HCT116 (cell line): ENCODE measurements around the gene GFER. TPM values are rescaled to one million over a fixed set of nuclear protein-coding genes. Genes with fewer than 3 reads are reported as not detected.
"Not testable (repeated sequence)": the region's sequence is repeated elsewhere in the genome, so short reads cannot be mapped to it uniquely, and the experiment has no call there.

Experiments used
- ATAC-seq: fragments of 200-7000 bp; cut with Tn5 transposase; 2 replicates; pipeline ENCODE4 v1.9.1; 2020; ENCODE audit warnings: mild to moderate bottlenecking, moderate library complexity
- BruUV-seq: library from RNA; stranded (reverse); fragments of 400-500 nt; replicated peaks from 2 replicates; lab custom pipeline; 2021; lab: Mats Ljungman, UMichigan
- CTCF ChIA-PET: fragments of 300-600 bp; sonication (Branson Sonifier 250); formaldehyde crosslinking; loops from one replicate; lab custom pipeline; 2021; ENCODE audit warnings: antibody characterized with exemption; lab: Charles Lee
- POLR2A ChIA-PET: fragments of 300-600, 350-600 bp; sonication (Branson Sonifier 250); formaldehyde crosslinking; loops from one replicate; lab custom pipeline; 2021; ENCODE audit warnings: antibody characterized with exemption; lab: Charles Lee
- RAD21 ChIA-PET, 2 experiments: fragments of 300-600 bp; sonication (Branson Sonifier 250); formaldehyde crosslinking; loops; one replicate each; lab custom pipeline; 2023; ENCODE audit warnings: low total read pairs in 2 of 2; ENCODE audit not compliant: uncharacterized antibody in 2 of 2, unreplicated experiment in 2 of 2, low non-redundant PET in 1 of 2; lab: Charles Lee
- DNase-seq: peaks from one replicate; pipeline ENCODE4 v3.0.0-alpha.2; 2010; ENCODE audit warnings: low read depth, low spot score
- H2AFZ ChIP-seq: fragments of 200-600 bp; shearing (Covaris generic), sonication (generic); 2 replicates; pipeline ENCODE4 v1.6.1; 2017; ENCODE audit warnings: low read depth, mixed run types, mixed read lengths, antibody characterized with exemption, low read length; ENCODE audit not compliant: poor library complexity, severe bottlenecking
- H3K27ac ChIP-seq: 2 replicates; pipeline ENCODE4 v1.5.1; 2012; ENCODE audit warnings: low read depth, low read length
- H3K27me3 ChIP-seq: fragments of 200-600 bp; sonication (generic); 2 replicates; pipeline ENCODE4 v1.6.1; 2016; ENCODE audit warnings: mixed run types, low read length, mixed read lengths; ENCODE audit not compliant: insufficient read depth
- H3K36me3 ChIP-seq, 2 experiments: fragments of 200-500 bp in 1 of 2; fragments of 200-600 bp in 1 of 2; sonication (Bioruptor generic) in 1 of 2; sonication (generic) in 1 of 2; 2 replicates each; pipeline versions ENCODE4 v1.5.1 to v1.6.1; 2014 to 2016; ENCODE audit warnings: low read length in 2 of 2, inconsistent platforms in 1 of 2, mixed read lengths in 1 of 2, mixed run types in 1 of 2; ENCODE audit not compliant: insufficient read depth in 2 of 2, control insufficient read depth in 1 of 2
- H3K4me1 ChIP-seq, 2 experiments: fragments of 200-600 bp in 1 of 2; sonication (generic) in 1 of 2; 2 replicates each; pipeline versions ENCODE4 v1.5.1 to v1.6.1; 2012 to 2017; ENCODE audit warnings: low read length in 2 of 2, inconsistent platforms in 1 of 2, mild to moderate bottlenecking in 1 of 2, mixed read lengths in 1 of 2, mixed run types in 1 of 2, moderate library complexity in 1 of 2; ENCODE audit not compliant: insufficient read depth in 2 of 2, control insufficient read depth in 1 of 2
- H3K4me2 ChIP-seq: fragments of 200-600 bp; sonication (generic); 2 replicates; pipeline ENCODE4 v1.6.1; 2017; ENCODE audit warnings: mixed run types, low read length, mixed read lengths
- H3K4me3 ChIP-seq, 2 experiments: fragments of 200-600 bp in 1 of 2; sonication (generic) in 1 of 2; replicated peaks in 1 of 2; 2 replicates each; pipeline ENCODE4 v1.5.1; 2011 to 2016; ENCODE audit warnings: low read length in 2 of 2, control low read depth in 1 of 2, low read depth in 1 of 2, mild to moderate bottlenecking in 1 of 2, mixed read lengths in 1 of 2, mixed run types in 1 of 2
- H3K79me2 ChIP-seq: fragments of 200-600 bp; sonication (generic); 2 replicates; pipeline ENCODE4 v1.6.1; 2017; ENCODE audit warnings: mild to moderate bottlenecking, mixed run types, low read length, moderate library complexity, mixed read lengths; ENCODE audit not compliant: insufficient read depth
- H3K9ac ChIP-seq: fragments of 200-600 bp; sonication (generic); 2 replicates; pipeline ENCODE4 v1.6.1; 2016; ENCODE audit warnings: low read length, mixed read lengths
- H3K9me2 ChIP-seq: fragments of 200-600 bp; sonication (generic), shearing (Covaris generic); 2 replicates; pipeline ENCODE4 v1.6.1; 2017; ENCODE audit warnings: mixed run types, mild to moderate bottlenecking, moderate library complexity; ENCODE audit not compliant: insufficient read depth
- H3K9me3 ChIP-seq, 2 experiments: fragments of 200-500 bp in 1 of 2; fragments of 200-600 bp in 1 of 2; sonication (Bioruptor generic) in 1 of 2; sonication (generic) in 1 of 2; 2 replicates each; pipeline ENCODE4 v1.6.1; 2014 to 2017; ENCODE audit warnings: low read length in 2 of 2, mixed read lengths in 2 of 2, inconsistent platforms in 1 of 2, low read depth in 1 of 2, mild to moderate bottlenecking in 1 of 2, mixed run types in 1 of 2, moderate library complexity in 1 of 2; ENCODE audit not compliant: control insufficient read depth in 1 of 2, insufficient read depth in 1 of 2
- H4K20me1 ChIP-seq: fragments of 200-600 bp; sonication (generic), shearing (Covaris generic); 2 replicates; pipeline ENCODE4 v1.6.1; 2017; ENCODE audit warnings: mixed run types, mild to moderate bottlenecking, moderate library complexity; ENCODE audit not compliant: insufficient read depth
- CBX3 ChIP-seq: IDR thresholded peaks from 2 replicates; pipeline ENCODE4 v1.6.1; 2012; ENCODE audit warnings: low read depth
- CEBPB ChIP-seq: IDR thresholded peaks from 2 replicates; pipeline ENCODE4 v1.6.1; 2012; ENCODE audit warnings: low read depth
- ELF1 ChIP-seq: IDR thresholded peaks from 2 replicates; pipeline ENCODE4 v1.6.1; 2012; ENCODE audit warnings: low read depth, borderline replicate concordance
- RAD21 ChIP-seq: IDR thresholded peaks from 2 replicates; pipeline ENCODE4 v1.6.1; 2012; ENCODE audit warnings: low read depth, mild to moderate bottlenecking
- SRF ChIP-seq: IDR thresholded peaks from 2 replicates; pipeline ENCODE4 v1.6.1; 2012; ENCODE audit warnings: low read depth
- intact Hi-C: fragments of 100-400 bp; cut with micrococcal nuclease; formaldehyde crosslinking; loops from 2 replicates; pipeline ENCODE4 v1.10.0; 2022
- total RNA-seq: library from RNA; stranded (reverse); gene quantifications from one replicate; pipeline ENCODE4 v1.2.1, GENCODE V29; 2021; ENCODE audit not compliant: unreplicated experiment
- TF ChIP-seq, protein P1 (sequence below): IDR thresholded peaks from 2 replicates; pipeline ENCODE4 v1.6.1; 2012; ENCODE audit warnings: low read depth

GFER gene
- total RNA-seq, 1 experiment from 2014 or later = 47.3 TPM

DNA sequence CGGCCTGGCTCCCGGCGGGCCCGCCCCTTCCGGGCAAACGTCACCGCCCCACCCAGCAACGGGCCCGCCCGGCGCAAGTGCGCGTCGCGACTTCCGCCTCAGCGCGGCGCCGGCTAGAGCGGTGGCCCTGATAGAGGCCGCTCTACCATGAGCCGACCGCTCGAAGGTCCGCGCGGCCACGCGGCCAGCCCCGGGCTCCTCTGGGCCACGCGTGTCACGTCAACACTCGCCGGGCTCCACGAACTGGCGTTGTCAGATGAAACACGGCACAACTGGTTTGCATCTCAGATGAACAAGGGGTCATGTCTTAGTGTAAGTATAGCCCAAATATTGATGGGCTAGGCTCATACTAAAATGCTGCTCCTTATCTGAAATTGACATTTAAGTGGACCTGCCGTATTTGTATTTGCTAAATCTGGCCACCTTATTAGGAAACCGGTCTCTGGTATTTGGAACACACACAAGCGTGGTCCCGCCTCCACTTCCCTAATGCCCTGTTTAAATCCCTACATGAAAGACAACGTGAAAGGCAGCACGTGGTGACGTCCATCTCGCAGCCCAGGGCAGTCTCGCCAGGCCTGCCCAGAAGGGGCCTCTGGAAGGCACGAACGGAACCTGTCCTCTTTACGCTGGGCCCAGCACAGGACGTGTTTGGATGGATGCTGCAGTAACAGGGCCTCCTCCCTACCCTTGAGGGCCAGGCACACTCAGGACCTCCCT, 26.0 kb downstream of the GFER start, which contains the start of gene ZNF598 (continued):
- TF ChIP-seq, protein P1, sequence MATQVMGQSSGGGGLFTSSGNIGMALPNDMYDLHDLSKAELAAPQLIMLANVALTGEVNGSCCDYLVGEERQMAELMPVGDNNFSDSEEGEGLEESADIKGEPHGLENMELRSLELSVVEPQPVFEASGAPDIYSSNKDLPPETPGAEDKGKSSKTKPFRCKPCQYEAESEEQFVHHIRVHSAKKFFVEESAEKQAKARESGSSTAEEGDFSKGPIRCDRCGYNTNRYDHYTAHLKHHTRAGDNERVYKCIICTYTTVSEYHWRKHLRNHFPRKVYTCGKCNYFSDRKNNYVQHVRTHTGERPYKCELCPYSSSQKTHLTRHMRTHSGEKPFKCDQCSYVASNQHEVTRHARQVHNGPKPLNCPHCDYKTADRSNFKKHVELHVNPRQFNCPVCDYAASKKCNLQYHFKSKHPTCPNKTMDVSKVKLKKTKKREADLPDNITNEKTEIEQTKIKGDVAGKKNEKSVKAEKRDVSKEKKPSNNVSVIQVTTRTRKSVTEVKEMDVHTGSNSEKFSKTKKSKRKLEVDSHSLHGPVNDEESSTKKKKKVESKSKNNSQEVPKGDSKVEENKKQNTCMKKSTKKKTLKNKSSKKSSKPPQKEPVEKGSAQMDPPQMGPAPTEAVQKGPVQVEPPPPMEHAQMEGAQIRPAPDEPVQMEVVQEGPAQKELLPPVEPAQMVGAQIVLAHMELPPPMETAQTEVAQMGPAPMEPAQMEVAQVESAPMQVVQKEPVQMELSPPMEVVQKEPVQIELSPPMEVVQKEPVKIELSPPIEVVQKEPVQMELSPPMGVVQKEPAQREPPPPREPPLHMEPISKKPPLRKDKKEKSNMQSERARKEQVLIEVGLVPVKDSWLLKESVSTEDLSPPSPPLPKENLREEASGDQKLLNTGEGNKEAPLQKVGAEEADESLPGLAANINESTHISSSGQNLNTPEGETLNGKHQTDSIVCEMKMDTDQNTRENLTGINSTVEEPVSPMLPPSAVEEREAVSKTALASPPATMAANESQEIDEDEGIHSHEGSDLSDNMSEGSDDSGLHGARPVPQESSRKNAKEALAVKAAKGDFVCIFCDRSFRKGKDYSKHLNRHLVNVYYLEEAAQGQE = no peak
- TF ChIP-seq SRF (no peak), RAD21 (no peak), ELF1 (no peak; the same call in 1 of the 2 replicates), CEBPB (no peak), CBX3 (no peak)

DNA sequence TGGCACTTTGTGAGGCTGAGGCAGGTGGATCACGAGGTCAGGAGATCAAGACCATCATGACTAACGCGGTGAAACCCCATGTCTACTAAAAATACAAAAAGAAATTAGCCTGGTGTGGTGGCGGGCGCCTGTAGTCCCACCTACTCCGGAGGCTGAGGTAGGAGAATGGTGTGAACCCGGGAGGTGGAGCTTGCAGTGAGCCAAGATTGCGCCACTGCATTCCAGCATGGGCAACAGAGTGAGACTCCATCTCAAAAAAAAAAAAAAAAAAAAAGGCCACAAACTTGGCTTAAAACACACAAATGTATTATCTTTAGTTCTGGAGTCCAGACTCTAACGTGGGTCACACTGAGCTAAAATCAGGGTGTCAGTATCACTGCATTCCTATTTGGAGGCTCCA, 27.7 kb downstream of the GFER start:
- intact Hi-C loops, H3K27me3 ChIP-seq, H3K9ac ChIP-seq, H3K9me3 ChIP-seq, H3K36me3 ChIP-seq, ATAC-seq, H3K27ac ChIP-seq, RAD21 ChIA-PET, DNase-seq, BruUV-seq, H3K9me2 ChIP-seq, H2AFZ ChIP-seq, H4K20me1 ChIP-seq, H3K4me2 ChIP-seq, H3K4me3 ChIP-seq: not testable (repeated sequence)
- CTCF ChIA-PET = interaction anchor here (0.8 kb wide), 1 partner anchor 11 kb away, joined by 3 read pairs; no protein-coding TSS in a partner anchor
- H3K79me2 ChIP-seq = peaks cover 37% of the 10 kb centered on the region
- H3K4me1 ChIP-seq = peaks cover 32 to 50% of the 10 kb centered on the region in 2 experiments
- POLR2A ChIA-PET = interaction anchor here (1.3 to 1.4 kb wide), 2 partner anchors 10 to 144 kb away, joined by 3 to 5 read pairs; partner anchors contain the start of gene TRAF7
